Measurements from ENCODE around the gene MIS18BP1.

- TF ChIP-seq CTCF (IDR thresholded peaks at IDR 0.05 in 4 of 5, conservative IDR thresholded peaks at IDR 0.05 in 1 of 5) (no peak), POLR2A (IDR thresholded peaks at IDR 0.05) (no peak)
Measured at GRCh38 chr14:45258073-45258472, 5.1 kb upstream of the MIS18BP1 start.

Data from gastrocnemius medialis (tissue), 4 donors.